Measurements from ENCODE around the gene KIAA0319L.

KIAA0319L gene

DNA sequence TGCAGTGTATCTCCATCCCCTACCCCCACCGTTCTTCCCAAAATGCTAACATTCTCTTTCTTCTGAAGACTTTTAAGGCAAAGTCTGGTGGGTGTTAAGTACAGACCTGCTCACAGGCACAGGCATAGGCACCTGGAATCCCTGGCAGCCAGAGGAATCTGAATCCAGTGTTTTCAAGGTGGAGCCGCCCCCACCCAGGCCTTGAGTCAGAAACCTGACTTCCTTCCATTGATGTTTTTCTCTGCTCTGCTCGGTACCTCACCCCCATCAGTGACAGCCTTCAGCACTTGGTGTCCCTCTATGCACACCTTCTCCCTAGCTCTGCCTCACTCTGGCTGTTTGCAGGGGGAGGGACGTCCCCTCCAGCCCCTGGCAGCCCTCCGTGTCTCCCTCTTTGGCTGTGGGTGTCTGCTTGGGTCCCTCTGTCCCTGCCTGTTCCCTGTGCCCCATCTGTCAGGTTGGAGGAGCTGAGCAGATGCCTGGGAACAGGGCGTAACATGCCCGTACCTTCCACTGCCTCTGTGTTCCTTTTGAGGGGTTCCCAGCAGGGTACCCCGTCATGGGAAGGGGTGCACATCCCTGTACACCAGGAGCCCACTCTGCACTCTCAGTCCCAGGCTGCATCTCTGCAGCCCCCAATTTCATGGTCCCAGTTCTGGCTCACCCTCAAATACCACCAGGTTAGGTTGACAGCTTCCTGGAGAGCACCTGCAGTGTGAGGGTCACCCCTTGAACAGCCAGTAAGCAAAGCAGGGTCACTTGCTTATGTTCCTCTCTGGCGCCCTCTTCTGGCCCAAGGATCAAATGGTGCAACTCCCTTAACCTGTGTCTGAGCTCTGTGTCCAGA, 7.1 kb upstream of the KIAA0319L start:
- peak; percentile 40 to 66 (median 51) for DNase-seq (ENCODE audit: low read depth in 3 of 3, low spot score in 1 of 3)

DNA sequence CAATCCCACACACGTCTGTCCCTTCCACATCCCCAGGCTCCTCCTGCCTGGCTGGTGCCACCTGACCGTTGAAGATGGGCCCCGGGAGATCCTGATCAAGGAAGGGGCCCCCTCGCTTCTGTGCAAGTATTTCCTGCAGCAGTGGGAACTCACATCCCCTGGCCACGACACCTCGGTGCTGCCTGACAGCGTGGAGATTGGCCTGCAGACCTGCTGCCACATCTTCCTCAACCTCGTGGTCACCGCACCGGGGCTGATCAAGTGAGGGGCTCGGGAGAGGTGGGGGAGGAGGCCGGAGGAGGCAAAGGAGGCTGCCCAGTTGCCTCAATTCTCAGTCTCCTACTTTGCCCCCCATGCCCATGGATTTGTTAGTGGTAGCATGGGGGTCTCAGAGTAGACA, 6.0 kb upstream of the KIAA0319L start:
- no peak for DNase-seq (ENCODE audit: low read depth in 3 of 3, low spot score in 1 of 3)

DNA sequence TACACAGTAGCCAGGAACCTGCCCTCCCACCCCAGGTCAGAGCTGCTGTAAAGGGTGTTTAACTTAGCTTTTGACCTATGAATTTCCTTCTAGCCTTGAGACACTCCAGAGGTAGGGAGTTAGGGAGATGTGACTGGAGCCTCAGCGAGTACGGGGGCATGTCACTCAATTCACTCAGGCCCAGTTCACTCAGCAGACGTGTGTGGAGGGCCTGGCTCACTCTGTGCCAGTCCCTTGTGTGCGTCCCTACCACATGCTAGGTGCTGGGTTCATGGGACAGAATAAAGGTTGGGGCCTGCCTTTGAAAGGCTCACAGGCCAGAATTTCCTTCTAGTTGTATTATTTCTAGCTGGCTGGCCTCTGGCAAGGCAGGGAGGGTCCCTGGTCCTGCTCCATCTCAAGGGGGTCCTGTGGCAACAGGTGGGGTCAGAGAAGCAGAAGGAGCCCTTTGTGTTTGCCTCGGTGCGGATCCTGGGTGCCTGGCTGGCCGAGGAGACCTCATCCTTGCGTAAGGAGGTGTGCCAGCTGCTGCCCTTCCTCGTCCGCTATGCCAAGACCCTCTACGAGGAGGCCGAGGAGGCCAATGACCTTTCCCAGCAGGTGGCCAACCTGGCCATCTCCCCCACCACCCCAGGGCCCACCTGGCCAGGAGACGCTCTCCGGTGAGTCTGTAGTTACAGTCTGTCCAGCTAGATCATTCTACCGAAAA, 4.9 kb upstream of the KIAA0319L start:
- DNase-seq (ENCODE audit: low read depth in 3 of 3, low spot score in 1 of 3) = no peak

DNA sequence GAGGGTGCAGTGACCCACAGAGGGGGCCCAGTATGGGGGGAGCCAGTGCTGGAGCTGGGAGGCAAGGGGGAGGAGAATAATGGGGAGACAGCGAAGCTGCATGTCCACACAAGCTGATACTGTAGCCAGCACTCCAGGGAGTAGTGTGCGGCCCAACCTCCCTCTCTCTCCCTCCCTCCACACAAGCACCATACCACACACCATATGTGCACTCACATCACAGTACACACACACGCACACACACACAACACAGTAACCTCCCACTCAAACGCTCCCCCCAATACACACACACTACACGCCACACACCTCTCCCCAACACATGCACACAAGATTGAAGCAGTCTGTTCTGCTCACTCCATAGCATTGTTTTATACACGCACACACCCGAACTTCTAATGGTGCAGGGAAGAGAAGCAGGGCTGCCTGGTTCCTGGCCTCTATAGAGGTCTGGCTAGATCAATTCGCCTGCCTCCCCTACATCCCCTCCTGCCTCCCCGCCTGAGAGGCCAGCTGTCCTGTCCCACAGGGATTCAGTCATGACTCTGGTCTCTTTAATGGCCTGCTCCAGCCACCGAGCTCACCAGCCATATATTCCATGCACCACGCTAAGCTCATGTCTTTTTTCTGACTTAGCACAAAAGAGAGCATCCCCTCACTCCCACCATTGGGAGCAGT, 4.2 kb upstream of the KIAA0319L start:
- no peak for DNase-seq (ENCODE audit: low read depth in 3 of 3, low spot score in 1 of 3)

DNA sequence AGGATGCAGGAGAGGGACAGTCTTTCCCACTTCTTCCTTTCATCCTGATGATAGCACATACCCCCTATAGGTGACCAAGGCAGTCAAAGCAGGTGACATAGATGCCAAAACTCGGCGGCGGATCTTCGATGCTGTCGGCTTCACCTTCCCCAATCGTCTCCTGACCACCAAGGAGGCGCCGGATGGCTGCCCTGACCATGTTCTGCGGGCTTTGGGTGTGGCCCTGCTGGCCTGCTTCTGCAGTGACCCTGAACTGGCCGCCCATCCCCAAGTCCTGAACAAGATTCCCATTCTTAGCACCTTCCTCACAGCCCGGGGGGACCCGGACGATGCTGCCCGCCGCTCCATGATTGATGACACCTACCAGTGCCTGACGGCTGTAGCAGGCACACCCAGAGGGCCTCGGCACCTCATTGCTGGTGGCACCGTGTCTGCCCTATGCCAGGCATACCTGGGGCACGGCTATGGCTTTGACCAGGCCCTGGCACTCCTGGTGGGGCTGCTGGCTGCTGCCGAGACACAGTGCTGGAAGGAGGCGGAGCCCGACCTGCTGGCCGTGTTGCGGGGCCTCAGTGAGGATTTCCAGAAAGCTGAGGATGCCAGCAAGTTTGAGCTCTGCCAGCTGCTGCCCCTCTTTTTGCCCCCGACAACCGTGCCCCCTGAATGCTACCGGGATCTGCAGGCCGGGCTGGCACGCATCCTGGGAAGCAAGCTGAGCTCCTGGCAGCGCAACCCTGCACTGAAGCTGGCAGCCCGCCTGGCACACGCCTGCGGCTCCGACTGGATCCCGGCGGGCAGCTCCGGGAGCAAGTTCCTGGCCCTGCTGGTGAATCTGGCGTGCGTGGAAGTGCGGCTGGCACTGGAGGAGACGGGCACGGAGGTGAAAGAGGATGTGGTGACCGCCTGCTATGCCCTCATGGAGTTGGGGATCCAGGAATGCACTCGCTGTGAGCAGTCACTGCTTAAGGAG, 3.3 kb upstream of the KIAA0319L start:
- no peak for DNase-seq (ENCODE audit: low read depth in 3 of 3, low spot score in 1 of 3)

DNA sequence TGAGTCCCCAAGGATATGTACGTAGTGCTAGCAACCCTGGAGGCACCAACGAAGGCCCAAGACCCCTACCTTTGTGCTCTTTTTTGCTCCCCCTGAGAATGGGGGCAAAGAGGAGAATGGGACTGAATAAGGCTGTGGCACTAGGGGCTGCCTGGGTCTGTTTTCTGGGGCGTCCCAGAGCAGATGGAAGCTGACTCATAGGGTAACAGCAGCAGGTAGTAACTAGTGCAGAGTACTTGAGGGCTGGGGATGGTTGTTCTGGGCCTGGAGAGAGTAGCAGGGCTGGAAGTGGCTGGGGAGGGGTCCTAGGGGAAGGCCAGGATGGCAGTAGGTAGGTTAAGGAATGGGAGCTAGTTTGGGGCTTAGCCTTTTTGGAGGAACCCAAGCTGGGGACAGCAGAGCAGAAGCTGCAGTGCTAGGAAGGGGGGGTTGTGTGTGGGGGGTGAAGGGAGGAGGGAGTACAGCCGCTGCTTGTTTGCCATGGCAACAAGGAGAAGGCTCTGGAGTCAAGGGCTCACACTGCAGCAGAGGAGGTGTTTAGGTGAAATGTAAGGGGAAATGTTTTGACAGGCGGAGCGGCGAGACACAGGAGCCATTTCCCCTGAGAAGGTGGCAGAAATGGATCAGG, 2.2 kb upstream of the KIAA0319L start:
- DNase-seq (ENCODE audit: low read depth in 3 of 3, low spot score in 1 of 3) = no peak

DNA sequence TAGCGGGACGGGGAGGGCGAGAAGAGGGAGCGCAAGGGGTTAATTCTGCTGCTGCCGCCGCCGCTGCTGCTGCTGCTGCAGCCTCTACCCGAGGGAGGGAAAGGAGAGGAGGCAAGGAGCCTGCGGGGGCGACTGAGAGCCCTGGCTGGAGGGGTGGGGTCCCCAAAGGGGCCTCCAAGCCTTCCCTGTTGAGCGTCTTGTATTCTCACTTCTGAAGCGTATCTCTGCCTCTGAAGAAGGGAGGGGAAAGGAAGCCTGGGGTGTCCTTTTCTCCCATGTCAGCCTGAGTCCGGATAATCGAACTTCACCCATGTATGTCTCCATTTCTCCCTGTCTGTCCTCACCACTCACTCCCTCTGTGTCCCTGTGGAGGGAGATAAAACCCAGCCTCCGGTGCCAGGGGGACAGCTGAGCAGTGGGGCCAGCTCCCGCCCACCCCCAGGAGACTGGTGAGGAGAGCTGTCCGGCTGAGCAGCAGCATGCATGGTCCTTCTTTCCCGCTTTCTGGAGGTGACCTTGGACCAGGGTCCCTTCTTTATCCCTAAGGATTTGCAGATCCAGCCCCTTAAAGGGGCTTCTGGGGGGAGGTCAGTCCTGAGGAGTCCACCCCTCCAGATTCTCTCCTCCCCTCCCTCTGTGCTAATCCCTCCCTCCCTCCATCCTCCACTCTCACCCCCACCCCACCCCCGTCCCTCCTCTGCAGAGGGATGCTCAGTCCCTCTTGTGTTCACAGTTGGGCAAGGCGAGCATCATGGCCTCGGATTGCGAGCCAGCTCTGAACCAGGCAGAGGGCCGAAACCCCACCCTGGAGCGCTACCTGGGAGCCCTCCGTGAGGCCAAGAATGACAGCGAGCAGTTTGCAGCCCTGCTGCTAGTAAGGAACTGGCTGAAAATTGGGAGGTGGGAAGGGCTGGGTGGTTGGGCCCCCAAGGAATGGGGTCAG, 1.4 kb upstream of the KIAA0319L start:
- no peak for DNase-seq (ENCODE audit: low read depth in 3 of 3, low spot score in 1 of 3)

DNA sequence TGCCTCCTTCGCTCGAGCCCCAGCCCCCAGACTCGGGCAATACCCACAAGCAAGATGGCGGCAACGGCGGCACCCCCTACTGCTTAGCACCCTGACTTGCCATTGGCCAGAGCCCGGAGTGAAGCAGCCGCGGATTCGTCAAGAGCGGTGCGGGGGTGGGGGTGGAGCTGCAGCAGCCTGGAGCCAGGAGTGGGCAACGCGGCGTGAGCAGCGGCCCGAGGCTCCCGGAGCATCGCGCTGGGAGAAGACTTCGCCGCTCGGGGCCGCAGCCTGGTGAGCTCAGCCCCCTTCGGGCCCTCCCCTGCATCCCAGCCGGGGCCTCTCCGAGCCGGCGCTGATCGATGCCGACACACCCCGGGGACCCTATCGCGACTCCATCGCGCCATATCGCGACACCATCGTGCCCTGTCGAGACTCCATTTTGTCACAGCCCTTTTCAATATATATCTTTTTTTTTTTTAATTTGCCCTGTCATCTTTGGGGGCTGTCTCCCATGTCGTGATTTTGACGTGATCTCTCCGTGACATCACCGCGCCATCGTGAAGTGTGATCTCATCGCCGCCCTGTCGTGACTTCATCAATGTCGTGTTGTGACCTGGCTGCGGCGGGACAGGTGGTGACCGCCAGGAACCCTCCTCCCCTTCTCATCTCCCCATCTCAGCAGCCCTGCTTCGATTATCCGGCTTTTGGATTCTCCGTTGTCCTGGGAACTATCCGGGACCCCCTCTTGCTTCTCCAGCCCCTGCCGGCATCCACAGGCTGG, 589 bp upstream of the KIAA0319L start, which contains the start of gene NCDN:
NCDN (plus strand) TSS at position 189 of the 763 bp plus-strand sequence; CDS start at position 581, 392 bp downstream.
- peak; percentile 81 to 92 (median 84) for DNase-seq (ENCODE audit: low read depth in 3 of 3, low spot score in 1 of 3)

DNA sequence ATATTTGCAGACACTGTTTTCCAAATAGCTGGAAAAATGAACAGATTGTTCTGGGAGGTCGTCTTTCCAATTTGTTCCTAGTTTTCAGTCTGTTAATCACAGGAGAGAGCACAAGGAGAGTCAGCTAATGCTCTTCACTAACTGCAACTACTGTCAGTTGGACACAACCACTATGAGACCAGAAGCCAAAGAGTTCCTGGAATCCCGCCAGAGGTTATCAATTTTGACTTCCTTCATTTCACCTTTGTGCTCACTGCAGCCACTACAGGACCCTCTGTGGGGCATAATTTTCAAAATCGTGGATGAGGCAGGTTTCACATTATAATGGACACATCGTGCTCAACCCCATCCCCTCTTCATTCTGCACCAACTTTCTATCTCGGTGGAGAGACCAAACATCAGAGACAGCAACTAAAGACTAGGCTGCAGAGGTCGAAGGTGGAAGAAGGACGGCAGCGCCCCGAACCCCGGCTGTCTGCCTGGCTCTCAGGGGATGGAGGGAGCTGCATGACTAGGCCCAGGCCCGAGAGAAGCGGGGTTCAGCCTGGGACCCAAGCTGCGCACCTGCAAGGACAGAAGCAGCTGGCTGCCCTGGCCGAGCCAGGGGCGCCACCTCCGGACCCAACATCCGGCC, 602 bp downstream of the KIAA0319L start:
- DNase-seq (ENCODE audit: low read depth in 3 of 3, low spot score in 1 of 3) = no peak

DNA sequence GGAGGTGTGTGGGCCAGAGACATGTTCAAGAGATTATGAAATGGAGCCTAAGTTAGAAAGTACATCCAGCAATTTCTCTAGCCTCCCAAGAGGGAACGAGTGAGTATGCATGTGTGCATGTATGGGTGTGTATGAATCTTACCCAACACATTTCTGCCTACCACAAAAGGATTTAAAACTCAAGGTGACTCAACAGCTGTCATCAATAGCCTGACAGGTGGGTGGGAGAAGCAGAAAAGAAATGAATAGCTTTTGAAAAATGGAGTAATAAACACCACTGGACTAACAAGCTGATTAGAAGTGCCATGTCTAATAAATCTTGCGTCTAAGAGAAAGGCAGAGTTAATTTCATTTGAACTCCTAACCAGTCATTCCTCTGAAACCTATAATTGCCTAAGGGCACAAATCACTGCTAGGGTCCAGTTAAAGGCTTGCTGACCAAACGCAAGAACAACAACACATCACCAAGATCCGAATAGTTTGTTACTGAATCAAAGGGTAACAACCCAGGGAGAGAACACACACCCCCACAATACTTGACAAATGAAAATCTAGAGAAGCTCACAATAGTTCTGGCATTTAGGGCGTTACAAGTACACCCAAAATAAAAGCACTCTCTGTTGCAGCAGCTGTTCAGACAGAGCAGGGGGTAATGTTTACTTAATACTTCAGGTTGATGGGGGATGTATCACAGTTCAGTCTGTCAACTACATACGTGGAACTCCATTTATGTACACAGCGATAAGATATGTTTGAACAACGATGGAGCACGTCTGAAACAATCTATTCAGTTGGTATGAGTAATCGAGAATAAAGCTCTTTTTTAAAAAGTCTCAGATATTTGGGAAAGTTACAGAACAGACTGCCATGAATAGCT, 1.4 kb downstream of the KIAA0319L start:
- DNase-seq (ENCODE audit: low read depth in 3 of 3, low spot score in 1 of 3) = no peak

DNA sequence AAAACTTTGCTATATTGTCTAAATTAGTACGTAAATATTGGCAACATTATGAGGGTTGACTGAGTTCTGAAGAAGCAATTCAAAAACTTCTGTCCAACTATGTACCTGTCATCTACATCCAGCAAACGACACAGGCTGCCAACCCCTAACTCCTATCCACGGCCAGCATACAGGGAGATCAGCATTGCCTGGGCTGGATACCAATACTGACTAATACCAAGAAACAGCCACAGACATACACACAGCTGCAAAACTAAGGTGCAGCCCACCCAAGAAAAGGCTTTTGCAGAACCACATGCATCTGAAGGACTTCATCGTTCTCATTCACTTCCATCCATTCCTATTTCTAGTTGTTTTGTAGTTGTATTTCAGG, 2.0 kb downstream of the KIAA0319L start:
- DNase-seq (ENCODE audit: low read depth in 3 of 3, low spot score in 1 of 3) = no peak

DNA sequence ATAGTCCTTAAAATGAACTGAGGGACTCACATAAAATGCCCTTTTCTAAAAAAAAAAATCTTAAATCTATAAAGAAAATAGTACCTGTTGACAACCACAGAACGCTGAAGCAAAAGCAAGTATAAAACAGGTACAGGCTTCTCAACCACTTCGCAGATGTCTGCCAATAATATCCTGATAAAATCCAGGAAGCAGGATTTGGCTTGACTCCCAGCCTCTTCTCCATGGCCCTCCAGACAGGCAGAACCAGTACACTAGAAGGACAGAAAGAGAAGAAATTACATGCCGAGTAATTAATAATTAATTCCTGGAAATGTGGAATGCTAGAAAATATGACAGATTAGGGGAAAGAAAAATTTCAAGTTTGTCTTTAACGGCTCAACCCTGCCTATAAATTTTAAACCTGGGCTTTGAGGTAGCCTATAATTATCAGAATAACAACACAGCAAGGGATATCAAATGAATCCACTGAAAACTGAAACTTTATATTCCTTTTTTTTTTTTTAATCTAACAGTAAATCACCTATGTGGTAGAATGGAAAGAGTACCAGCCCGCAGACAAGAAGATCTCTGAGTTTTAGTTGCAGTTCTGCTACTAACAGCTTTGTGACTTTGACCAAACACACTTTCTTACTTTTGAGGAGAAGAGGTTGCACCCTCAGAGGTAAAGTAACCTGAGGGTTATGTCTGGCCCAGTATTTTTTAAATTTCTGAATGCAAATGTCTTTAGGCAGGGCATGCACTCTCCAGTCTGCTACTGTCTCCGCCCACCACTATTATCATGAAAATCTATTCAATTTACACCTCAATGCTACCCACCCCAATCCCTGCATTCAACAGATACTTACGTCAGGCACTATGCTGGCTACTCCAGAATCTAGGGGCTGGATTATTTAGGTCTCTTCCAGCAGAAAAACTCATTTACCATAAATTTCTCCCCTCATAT, 2.7 kb downstream of the KIAA0319L start:
- DNase-seq (ENCODE audit: low read depth in 3 of 3, low spot score in 1 of 3) = no peak

DNA sequence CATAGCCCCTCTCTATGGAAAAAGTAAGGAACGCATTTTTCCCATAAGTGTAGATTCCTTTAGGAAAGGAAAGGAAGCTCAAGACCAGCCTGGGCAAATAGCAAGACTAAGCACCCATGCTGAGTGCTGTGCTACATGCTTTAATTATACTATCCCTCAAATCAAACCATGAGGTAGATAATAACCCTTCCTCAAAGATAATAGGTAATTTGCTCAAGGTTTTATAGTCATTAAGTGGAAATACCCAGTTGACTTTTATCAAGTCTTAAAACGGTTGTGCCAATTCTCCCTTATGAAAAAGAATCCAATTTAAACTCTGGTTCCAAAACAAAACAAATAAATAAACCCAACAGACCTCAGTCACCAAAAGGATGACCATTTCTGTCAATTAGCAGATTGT, 3.4 kb downstream of the KIAA0319L start:
- no peak for DNase-seq (ENCODE audit: low read depth in 3 of 3, low spot score in 1 of 3)

DNA sequence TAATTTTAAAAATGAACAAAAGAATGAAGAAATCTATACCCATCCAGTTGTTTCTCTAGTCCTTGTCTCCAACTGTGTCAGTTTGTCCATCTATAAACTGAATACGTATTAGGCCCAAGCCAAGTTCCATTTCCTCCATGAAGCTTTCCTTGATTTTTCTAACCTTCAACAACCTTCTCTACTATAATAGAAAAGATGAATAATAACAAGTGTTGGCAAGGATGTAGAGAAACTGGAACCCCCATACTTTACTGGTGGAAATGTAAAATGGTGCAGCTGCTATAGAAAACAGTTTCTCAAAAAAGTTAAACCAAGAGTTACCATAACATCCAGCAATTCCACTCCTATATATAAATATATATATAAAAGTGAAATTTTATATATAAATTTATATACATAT, 10.6 kb downstream of the KIAA0319L start:
- no peak for DNase-seq (ENCODE audit: low read depth in 3 of 3, low spot score in 1 of 3)

DNA sequence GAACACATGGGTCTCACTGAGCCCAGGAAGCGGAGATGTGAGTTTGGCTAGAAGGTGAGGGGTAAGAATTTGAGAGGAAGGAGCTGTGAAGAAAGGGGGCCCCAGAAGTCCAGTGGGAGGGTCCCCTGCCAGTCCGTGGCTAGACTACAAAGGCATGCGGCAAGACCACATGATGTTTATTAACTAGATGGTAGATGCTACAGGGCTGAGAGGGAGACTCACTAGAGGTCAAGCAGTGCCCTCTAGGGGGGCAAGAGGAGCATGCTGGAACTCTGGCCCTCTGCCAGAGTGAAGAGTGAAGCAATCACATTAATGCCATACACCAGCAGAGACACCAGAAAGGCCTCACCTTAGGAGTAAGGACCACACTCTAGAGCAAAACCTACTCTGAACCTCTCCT, 12.2 kb downstream of the KIAA0319L start:
- peak in 1 of 3 donors; percentile 27 for DNase-seq (ENCODE audit: low read depth in 3 of 3, low spot score in 1 of 3)

DNA sequence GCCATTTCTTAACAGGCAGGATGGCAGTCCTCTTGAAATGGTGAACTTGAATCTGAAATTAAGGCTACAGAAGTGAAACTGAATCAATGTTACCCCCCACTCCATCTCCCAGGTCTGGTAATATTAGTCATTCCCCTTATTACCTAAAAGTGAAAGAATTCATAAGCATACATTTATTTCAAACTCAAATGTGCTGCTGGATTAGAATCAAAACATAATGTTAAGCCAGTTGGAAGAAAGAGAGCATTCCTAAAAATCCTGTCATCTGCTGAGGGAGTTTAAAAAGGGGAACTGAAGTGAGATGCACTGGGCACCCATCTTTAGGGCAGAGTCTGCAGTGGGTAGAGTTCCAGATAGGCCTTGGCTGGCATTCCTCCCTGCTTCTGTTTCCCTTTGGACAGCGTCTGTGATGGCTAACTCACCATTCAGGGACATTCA, 17.4 kb downstream of the KIAA0319L start:
- no peak for DNase-seq (ENCODE audit: low read depth in 3 of 3, low spot score in 1 of 3)
